ENCODE measurements around the gene ANKS1B.
"Not testable (repeated sequence)": the region's sequence is repeated elsewhere in the genome, so short reads cannot be mapped to it uniquely, and the experiment has no call there.

The ANKS1B gene

GRCh38 chr12:98990648-98991047 is 994.1 kb downstream of the ANKS1B start:
- no peak for DNase-seq

- no peak for DNase-seq
Measured at GRCh38 chr12:98985156-98985555, 999.6 kb downstream of the ANKS1B start.

GRCh38 chr12:98983647-98984046 is 1001.1 kb downstream of the ANKS1B start:
- no peak for DNase-seq

DNA sequence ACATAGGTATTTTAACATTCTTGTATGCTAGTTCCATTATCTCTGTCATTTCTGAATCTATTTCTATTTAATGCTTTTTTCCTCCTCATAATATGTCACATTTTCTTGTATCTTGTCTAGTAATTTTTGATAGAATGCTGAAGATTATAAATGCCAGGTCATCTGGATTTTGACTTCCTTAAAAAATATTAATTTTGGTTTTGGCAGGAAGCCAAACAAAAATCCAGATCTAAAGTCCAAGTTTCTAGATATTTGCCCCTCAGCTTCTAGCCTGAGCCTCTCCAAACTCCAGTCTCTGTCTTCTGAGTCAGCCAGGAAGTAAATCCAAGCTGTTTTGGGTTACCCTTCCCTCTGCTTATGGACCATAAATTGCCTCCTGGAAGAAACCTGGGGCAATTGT is 1004.2 kb downstream of the ANKS1B start:
- no peak for DNase-seq

GRCh38 chr12:98977186-98977585 is 1007.5 kb downstream of the ANKS1B start:
- no peak for DNase-seq

DNA sequence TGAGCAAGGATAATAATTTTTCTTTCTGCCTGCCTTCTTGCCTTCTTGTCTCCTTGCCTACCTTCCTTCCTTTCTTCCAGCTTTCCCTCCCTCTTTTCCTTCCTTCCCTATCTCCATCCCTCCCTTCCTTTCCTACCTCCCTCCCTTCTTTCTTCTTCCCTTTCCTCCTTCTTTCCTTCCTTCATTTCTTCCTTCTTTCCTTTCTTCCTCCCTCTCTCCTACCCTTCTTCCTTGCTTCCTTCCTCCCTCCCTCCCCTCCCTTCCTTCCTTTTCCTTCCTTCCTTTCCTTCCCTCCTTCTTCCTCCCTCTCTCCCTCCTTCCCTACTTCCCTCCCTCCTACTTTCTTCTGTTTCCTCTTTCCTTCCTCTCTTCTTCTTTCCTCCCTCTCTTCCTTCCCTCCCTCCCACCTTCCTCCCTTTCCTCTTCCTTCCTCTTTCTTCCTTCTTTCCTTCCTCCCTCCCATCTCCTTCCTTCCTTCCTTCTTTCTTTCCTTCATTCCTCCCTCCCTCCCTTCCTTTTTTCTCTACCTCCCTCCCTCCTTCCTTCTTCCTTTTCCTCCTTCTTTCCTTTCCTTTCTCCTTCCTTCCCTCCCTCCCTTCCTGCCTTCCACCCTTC is 1009.9 kb downstream of the ANKS1B start:
- DNase-seq, result no peak

- no peak for DNase-seq
Measured at GRCh38 chr12:98973395-98973794, 1011.3 kb downstream of the ANKS1B start.

- no peak for DNase-seq
Measured at GRCh38 chr12:98970950-98971349, 1013.8 kb downstream of the ANKS1B start.

DNA sequence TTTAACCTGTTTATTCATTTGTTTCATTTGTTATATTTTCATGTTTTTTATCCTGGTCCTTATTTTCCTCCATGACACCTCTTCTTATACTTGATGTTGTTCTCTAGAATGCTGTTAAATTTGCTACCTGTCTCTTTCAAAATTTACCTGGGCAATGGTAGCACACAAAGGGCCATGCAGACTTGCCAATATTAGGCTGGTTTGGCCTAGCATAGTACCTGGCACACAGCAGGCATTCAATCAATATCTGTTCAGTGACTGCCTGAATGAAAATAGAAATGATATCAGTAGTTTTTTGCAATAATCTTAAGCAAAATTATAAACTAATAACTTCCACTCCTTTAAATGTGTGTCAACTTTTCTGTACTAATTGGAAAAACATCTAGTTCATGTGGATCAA is 1014.5 kb downstream of the ANKS1B start:
- DNase-seq, result no peak

DNA sequence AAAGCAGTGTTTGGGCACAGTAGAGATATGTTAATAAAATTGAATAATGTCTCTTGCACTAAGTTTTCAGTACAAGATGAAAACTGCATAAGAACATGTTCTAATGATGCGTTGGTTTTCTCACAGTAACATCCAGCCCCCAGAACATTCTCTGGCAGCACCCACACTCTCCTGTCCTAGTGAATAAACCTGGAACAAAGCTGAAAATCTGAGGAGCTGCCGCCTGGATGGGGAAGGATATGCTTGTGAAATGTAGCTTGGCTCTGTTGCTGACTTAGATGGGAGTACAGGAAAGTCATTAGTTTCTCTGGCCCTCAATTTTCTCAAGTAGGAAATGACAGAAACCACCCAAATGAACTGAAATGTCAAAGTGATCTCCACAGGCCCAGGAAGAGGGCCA is 1015.8 kb downstream of the ANKS1B start:
- no peak for DNase-seq

DNA sequence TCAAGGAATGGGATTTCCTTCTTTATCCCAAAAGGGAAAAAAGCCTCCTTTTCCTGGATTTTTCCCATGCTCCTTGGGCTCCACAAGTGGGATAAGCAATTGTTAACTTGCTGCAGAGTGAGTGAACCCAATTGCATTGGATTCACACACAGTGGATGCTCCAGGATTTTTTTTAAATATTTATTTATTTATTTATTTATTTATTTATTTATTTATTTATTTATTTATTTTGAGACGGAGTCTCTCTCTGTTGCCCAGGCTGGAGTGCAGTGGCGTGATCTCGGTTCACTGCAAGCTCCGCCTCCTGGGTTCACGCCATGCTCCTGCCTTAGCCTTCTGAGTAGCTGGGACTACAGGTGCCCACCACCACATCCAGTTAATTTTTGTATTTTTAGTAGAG is 1027.6 kb downstream of the ANKS1B start:
- DNase-seq, result not testable (repeated sequence)

- no peak for DNase-seq
Measured at GRCh38 chr12:98955284-98955683, 1029.5 kb downstream of the ANKS1B start.

GRCh38 chr12:98954506-98954905 is 1030.2 kb downstream of the ANKS1B start:
- DNase-seq, result no peak

DNA sequence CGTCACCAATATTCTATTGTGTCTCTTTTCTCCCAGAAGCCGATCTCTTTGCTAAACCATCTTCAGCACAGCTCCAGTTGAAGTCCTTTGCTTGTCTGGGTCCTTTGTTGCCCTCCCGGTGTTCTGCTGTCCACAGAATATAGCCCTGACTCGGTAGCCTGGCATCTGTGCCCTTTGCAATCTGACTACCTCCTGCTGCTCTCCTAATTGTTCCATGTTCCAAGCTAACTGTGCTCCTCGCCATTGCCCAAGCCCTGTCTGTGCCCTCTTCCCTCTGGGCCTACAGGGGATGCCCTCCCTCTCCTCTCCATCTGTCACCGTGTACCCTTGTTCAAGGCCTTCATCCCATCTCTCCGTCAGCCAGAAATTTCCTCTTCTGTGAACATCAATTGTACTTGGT is 1033.3 kb downstream of the ANKS1B start:
- DNase-seq, result no peak

- no peak for DNase-seq
Measured at GRCh38 chr12:98948343-98948949, 1036.3 kb downstream of the ANKS1B start.

- no peak for DNase-seq
Measured at GRCh38 chr12:98945864-98946263, 1038.9 kb downstream of the ANKS1B start.

GRCh38 chr12:98939926-98940325 is 1044.8 kb downstream of the ANKS1B start:
- no peak for DNase-seq

- no peak for DNase-seq
Measured at GRCh38 chr12:98939350-98939749, 1045.4 kb downstream of the ANKS1B start.

- no peak for DNase-seq
Measured at GRCh38 chr12:98935847-98936246, 1048.9 kb downstream of the ANKS1B start.

DNA sequence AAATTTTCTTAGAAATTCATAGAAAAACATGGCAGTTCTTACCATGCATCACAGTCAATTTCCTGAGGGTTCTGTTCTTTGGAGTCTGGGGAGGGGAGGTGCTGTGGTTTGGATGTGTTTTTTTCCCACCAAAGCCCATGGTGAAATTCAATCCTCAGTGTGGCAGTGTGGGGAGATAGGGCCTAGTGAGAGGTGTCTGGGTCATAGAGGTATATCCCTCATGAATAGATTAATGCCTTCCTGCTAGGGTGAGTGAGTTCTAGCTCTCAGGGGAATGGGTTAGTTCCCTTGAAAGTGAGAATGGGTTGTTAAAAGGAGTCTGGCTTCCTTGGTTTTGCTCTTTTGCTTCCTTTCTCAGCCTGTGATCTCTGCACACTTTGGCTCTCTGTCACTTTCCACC is 1061.9 kb downstream of the ANKS1B start:
- DNase-seq, result no peak

GRCh38 chr12:98918176-98918863 is 1066.4 kb downstream of the ANKS1B start:
- no peak for DNase-seq

GRCh38 chr12:98916106-98916505 is 1068.6 kb downstream of the ANKS1B start:
- no peak for DNase-seq

DNA sequence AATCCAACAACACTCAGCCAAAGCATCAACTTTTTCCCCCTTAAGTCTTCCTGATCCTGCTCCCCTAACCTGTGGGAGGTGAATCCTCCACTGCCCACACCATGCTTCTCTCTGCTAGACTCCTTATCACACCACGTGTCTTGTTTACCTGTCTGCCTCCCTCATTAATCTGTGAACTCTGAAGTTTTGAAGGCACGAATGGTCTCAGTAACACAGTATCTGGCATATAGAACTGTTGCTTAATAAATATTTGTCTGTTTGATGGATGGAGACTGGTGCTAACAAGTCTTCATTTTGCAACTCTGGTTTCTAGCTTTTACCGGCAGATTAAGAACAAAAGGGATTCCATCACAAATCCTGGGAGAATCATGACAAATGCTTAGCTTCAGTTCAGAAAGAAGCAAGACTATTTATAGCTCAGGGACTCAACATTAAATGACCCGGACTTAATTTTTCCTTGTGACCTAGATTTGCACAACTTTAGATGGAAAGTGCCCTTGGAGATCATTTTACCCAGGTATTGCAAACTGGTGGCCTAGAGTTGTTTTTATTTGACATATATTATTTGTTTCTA is 1072.2 kb downstream of the ANKS1B start:
- no peak for DNase-seq

- DNase-seq, result no peak
Measured at GRCh38 chr12:98911396-98911795, 1073.3 kb downstream of the ANKS1B start.
